SK-N-SH treated with all-trans-retinoic acid at 6 μM for 48 hours (cell line): ENCODE measurements around the gene CENPP.
A peak's percentile ranks its signal among the peaks of the same experiment; 100 is the strongest.

Experiments
- ATAC-seq: fragments of 200-7000 bp; cut with Tn5 transposase; 3 replicates; pipeline ENCODE4 v1.9.1; 2020; ENCODE audit warnings: mild to moderate bottlenecking, moderate library complexity
- ARNTL ChIP-seq: fragments of 450-650 bp; formaldehyde crosslinking; IDR thresholded peaks from 2 replicates; pipeline ENCODE4 v1.5.0; 2020; ENCODE audit warnings: low read depth, mild to moderate bottlenecking, moderate library complexity, borderline replicate concordance
- BACH2 ChIP-seq: fragments of 250-450 bp; sonication (Bioruptor Pico); IDR thresholded peaks from 2 replicates; pipeline ENCODE4 v1.9.0; 2021; ENCODE audit warnings: mild to moderate bottlenecking, borderline replicate concordance
- CREB5 ChIP-seq: fragments of 250-450 bp; sonication (Bioruptor Pico); IDR thresholded peaks from 2 replicates; pipeline ENCODE4 v1.5.1; 2020; ENCODE audit warnings: low read depth, mild to moderate bottlenecking, moderate library complexity
- CSDC2 ChIP-seq: fragments of 250-450 bp; sonication (Bioruptor Pico); IDR thresholded peaks from 2 replicates; pipeline ENCODE4 v1.5.0; 2020; ENCODE audit warnings: mild to moderate bottlenecking, moderate library complexity
- CSRNP3 ChIP-seq: fragments of 250-450 bp; sonication (Bioruptor Pico); IDR thresholded peaks from 2 replicates; pipeline ENCODE4 v1.5.1; 2021; ENCODE audit warnings: mild to moderate bottlenecking, moderate library complexity
- ESRRG ChIP-seq: fragments of 250-450 bp; sonication (Bioruptor Pico); IDR thresholded peaks from 2 replicates; pipeline ENCODE4 v1.6.1; 2021; ENCODE audit warnings: mild to moderate bottlenecking
- GLIS3 ChIP-seq: fragments of 250-450 bp; sonication (Bioruptor Pico); IDR thresholded peaks from 2 replicates; pipeline ENCODE4 v1.5.0; 2020; ENCODE audit warnings: mild to moderate bottlenecking, moderate library complexity
- ISL1 ChIP-seq: fragments of 250-450 bp; sonication (Bioruptor Pico); IDR thresholded peaks from 2 replicates; pipeline ENCODE4 v2.1.2; 2022; ENCODE audit warnings: mild to moderate bottlenecking, moderate library complexity
- PATZ1 ChIP-seq: fragments of 250-450 bp; sonication (Bioruptor Pico); IDR thresholded peaks from 2 replicates; pipeline ENCODE4 v1.8.0; 2020; ENCODE audit warnings: mild to moderate bottlenecking, moderate library complexity, borderline replicate concordance
- PPARA ChIP-seq: fragments of 250-450 bp; sonication (Bioruptor Pico); IDR thresholded peaks from 2 replicates; pipeline ENCODE4 v1.5.0; 2020; ENCODE audit warnings: mild to moderate bottlenecking, borderline replicate concordance
- SNAI2 ChIP-seq: fragments of 250-450 bp; sonication (Bioruptor Pico); IDR thresholded peaks from 2 replicates; pipeline ENCODE4 v1.5.0; 2020; ENCODE audit warnings: mild to moderate bottlenecking, moderate library complexity
- TCF4 ChIP-seq: fragments of 250-450 bp; sonication (Bioruptor Pico); IDR thresholded peaks from 2 replicates; pipeline ENCODE4 v1.8.0; 2021; ENCODE audit warnings: mild to moderate bottlenecking, moderate library complexity, borderline replicate concordance
- ZC3H10 ChIP-seq: fragments of 250-450 bp; sonication (Bioruptor Pico); IDR thresholded peaks from 2 replicates; pipeline ENCODE4 v1.5.1; 2021; ENCODE audit warnings: mild to moderate bottlenecking, moderate library complexity
- ZFP30 ChIP-seq: fragments of 450-650 bp; formaldehyde crosslinking; IDR thresholded peaks from 2 replicates; pipeline ENCODE4 v1.5.0; 2022; ENCODE audit warnings: mild to moderate bottlenecking, moderate library complexity
- ZNF565 ChIP-seq: fragments of 450-650 bp; formaldehyde crosslinking; conservative IDR thresholded peaks from 2 replicates; pipeline ENCODE4 v1.5.0; 2020; ENCODE audit warnings: low read depth, mild to moderate bottlenecking, moderate library complexity
- ZNF70 ChIP-seq: fragments of 450-650 bp; formaldehyde crosslinking; IDR thresholded peaks from 2 replicates; pipeline ENCODE4 v1.5.0; 2020; ENCODE audit warnings: mild to moderate bottlenecking, moderate library complexity
- ZNF8 ChIP-seq: fragments of 450-650 bp; formaldehyde crosslinking; IDR thresholded peaks from 2 replicates; pipeline ENCODE4 v1.5.0; 2020; ENCODE audit warnings: mild to moderate bottlenecking, moderate library complexity
- TF ChIP-seq, protein P1 (sequence below): fragments of 250-450 bp; sonication (Bioruptor Pico); IDR thresholded peaks from 2 replicates; pipeline ENCODE4 v1.5.0; 2020; ENCODE audit warnings: mild to moderate bottlenecking, moderate library complexity
- TF ChIP-seq, protein P2 (sequence below): fragments of 250-450 bp; sonication (Bioruptor Pico); IDR thresholded peaks from 2 replicates; pipeline ENCODE4 v1.8.0; 2021; ENCODE audit warnings: low read depth, mild to moderate bottlenecking, moderate library complexity, borderline replicate concordance

The CENPP gene

DNA sequence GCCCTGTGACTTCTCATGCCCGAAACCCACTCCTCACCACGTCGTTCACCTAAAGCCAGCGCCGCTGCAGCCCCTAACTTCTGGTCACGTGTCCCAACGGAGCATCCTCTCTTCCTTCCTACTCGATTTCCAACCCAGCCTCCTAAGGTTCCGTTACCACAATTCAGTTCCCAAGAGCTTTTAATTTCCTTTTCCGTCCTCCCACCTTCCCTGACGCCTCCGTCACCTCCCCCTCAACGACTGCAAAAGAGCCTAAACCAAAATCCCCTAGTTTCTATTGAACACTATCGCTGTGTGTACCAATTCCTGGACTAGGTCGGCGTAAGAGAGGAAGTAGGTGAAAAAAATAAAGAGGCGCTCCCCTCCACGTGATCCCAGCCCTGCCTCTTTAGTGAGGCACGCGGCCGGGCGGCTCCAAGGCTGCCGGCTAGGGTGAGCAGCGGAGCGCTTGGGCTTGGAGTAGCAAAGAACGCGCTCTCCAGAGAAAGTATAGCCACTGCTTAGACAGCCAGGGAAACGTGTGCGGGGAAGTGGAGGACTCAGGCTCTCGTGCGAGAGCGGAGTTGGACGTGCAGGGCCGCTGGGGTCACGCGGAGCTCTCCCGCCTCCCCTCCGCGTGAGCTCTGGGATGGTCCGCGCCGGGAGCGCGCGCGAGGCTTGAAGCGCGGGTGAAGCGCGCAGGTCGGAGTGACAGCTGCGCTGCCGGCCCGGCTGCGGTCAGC, at the start of gene CENPP, which contains the start of gene NOL8:
TSS of gene CENPP (plus strand) at position 685 of the 722 bp plus-strand sequence.
TSS of gene NOL8 (minus strand) at position 82 of the 722 bp plus-strand sequence. CDS start 1,189 bp downstream, outside the sequence.
- ATAC-seq, result peak; percentile 96
- TF ChIP-seq, protein P1, sequence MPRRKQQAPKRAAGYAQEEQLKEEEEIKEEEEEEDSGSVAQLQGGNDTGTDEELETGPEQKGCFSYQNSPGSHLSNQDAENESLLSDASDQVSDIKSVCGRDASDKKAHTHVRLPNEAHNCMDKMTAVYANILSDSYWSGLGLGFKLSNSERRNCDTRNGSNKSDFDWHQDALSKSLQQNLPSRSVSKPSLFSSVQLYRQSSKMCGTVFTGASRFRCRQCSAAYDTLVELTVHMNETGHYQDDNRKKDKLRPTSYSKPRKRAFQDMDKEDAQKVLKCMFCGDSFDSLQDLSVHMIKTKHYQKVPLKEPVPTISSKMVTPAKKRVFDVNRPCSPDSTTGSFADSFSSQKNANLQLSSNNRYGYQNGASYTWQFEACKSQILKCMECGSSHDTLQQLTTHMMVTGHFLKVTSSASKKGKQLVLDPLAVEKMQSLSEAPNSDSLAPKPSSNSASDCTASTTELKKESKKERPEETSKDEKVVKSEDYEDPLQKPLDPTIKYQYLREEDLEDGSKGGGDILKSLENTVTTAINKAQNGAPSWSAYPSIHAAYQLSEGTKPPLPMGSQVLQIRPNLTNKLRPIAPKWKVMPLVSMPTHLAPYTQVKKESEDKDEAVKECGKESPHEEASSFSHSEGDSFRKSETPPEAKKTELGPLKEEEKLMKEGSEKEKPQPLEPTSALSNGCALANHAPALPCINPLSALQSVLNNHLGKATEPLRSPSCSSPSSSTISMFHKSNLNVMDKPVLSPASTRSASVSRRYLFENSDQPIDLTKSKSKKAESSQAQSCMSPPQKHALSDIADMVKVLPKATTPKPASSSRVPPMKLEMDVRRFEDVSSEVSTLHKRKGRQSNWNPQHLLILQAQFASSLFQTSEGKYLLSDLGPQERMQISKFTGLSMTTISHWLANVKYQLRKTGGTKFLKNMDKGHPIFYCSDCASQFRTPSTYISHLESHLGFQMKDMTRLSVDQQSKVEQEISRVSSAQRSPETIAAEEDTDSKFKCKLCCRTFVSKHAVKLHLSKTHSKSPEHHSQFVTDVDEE (CRISPR knock-in tag), result 0 out of 2 replicates have a peak, but pooled peaks have one; percentile 52
- TF ChIP-seq PPARA (CRISPR knock-in tag) (no peak), CSDC2 (CRISPR knock-in tag) (0 out of 2 replicates have a peak, but pooled peaks have one; percentile 29), GLIS3 (CRISPR knock-in tag) (no peak), ARNTL (CRISPR knock-in tag) (peak; percentile 93), BACH2 (CRISPR knock-in tag) (no peak), ZFP30 (CRISPR knock-in tag) (no peak)

DNA sequence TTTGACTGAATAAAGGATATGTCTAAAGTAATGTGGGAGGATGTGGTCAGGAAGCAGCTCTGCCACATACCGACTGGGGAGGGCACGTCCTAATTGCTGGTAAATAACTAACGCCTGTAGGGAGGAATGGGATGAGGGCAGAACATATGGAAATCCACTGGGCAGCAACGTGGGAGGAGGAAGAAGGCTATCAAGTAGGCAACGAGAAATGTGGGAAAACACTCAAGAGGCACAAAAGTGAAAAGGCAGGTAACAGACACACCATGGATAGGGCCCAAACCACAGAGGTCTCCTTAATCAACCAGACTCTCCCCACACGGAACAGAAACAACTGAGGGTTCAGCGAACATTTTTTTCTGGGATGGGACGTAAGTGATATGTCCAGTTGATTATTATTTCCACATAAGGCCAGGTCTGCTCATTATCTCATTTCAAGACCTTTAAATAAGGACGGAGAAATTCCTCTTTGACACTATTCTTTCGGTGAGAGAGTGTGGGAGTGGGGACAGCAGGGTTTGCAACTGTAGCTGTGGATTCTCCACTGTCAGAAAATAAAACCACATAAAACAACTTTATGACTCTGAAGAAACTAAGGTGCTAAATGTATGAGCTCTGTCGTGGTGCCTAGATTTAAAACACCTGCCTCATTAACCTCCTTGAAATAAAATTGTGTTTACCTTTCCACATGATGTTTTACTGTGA, 49.3 kb upstream of the CENPP start:
- no peak for ATAC-seq
- TF ChIP-seq GLIS3 (CRISPR knock-in tag) (no peak), ZNF70 (CRISPR knock-in tag) (no peak), PATZ1 (no peak), ZNF565 (CRISPR knock-in tag) (no peak), BACH2 (CRISPR knock-in tag) (no peak), ESRRG (CRISPR knock-in tag) (no peak), ISL1 (CRISPR knock-in tag) (no peak)

- no peak for TF ChIP-seq ARNTL (CRISPR knock-in tag)
- no peak for TF ChIP-seq ZC3H10 (CRISPR knock-in tag)
- TF ChIP-seq, protein P1 (CRISPR knock-in tag), result no peak
- no peak for TF ChIP-seq ZNF8 (CRISPR knock-in tag)
- no peak for TF ChIP-seq ESRRG (CRISPR knock-in tag)
- TF ChIP-seq, protein P2, sequence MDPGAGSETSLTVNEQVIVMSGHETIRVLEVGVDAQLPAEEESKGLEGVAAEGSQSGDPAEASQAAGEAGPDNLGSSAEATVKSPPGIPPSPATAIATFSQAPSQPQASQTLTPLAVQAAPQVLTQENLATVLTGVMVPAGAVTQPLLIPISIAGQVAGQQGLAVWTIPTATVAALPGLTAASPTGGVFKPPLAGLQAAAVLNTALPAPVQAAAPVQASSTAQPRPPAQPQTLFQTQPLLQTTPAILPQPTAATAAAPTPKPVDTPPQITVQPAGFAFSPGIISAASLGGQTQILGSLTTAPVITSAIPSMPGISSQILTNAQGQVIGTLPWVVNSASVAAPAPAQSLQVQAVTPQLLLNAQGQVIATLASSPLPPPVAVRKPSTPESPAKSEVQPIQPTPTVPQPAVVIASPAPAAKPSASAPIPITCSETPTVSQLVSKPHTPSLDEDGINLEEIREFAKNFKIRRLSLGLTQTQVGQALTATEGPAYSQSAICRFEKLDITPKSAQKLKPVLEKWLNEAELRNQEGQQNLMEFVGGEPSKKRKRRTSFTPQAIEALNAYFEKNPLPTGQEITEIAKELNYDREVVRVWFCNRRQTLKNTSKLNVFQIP (CRISPR knock-in tag), result no peak
- TF ChIP-seq PPARA (CRISPR knock-in tag), result no peak
- TF ChIP-seq CREB5, result no peak
- TF ChIP-seq CSDC2 (CRISPR knock-in tag), result no peak
- TF ChIP-seq SNAI2 (CRISPR knock-in tag), result no peak
- no peak for TF ChIP-seq TCF4 (CRISPR knock-in tag)
- no peak for TF ChIP-seq CSRNP3 (CRISPR knock-in tag)
- TF ChIP-seq BACH2 (CRISPR knock-in tag), result no peak
- no peak for TF ChIP-seq ZFP30 (CRISPR knock-in tag)
- peak; percentile 92 for ATAC-seq
Observed at GRCh38 chr9:92278110-92278509, 47.6 kb upstream of the CENPP start.
